ENCODE data around the gene CYP4F11.

DNA sequence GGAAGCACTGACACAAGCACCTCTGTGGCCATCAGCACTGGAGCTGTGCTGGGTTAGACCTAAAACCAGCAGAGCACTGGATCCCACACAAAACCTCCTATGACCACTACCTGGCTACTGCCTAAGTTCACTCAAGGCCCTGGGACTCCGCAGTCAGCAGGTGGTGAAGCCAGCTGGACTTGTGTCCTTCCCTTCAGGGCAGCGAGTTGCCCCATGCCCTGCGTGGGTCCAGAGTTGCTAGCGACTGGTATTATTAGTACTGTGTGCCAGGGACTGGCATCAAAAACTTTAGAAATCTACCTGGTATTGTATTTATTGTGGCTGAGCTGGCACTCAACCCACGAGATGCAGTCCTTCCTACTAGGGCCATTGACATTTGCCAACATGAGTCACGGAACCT lies 20.5 kb upstream of the CYP4F11 start:
- TF ChIP-seq, protein P1, sequence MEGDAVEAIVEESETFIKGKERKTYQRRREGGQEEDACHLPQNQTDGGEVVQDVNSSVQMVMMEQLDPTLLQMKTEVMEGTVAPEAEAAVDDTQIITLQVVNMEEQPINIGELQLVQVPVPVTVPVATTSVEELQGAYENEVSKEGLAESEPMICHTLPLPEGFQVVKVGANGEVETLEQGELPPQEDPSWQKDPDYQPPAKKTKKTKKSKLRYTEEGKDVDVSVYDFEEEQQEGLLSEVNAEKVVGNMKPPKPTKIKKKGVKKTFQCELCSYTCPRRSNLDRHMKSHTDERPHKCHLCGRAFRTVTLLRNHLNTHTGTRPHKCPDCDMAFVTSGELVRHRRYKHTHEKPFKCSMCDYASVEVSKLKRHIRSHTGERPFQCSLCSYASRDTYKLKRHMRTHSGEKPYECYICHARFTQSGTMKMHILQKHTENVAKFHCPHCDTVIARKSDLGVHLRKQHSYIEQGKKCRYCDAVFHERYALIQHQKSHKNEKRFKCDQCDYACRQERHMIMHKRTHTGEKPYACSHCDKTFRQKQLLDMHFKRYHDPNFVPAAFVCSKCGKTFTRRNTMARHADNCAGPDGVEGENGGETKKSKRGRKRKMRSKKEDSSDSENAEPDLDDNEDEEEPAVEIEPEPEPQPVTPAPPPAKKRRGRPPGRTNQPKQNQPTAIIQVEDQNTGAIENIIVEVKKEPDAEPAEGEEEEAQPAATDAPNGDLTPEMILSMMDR (IDR thresholded peaks at IDR 0.05; ENCODE audit: borderline replicate concordance, extremely low read depth, low read length, poor library complexity, severe bottlenecking) = no peak
- TF ChIP-seq EZH2 (IDR thresholded peaks at IDR 0.05; ENCODE audit: borderline replicate concordance, low read depth, low read length, severe bottlenecking) = no peak

All from DND-41 (cell line).